HG03457 (cell line): ENCODE data around the gene MRPS27.

Source experiments
- ATAC-seq: cut with Tn5 transposase; IDR thresholded peaks from one replicate; pipeline ENCODE4 v1.9.1; 2021; ENCODE audit warnings: moderate number of reproducible peaks; ENCODE audit not compliant: unreplicated experiment

Gene MRPS27

GRCh38 chr5:72266862-72267261 is 53.2 kb downstream of the MRPS27 start:
- ATAC-seq: no peak

GRCh38 chr5:72265032-72265877 is 54.8 kb downstream of the MRPS27 start:
- no peak for ATAC-seq

- no peak for ATAC-seq
Observed at GRCh38 chr5:72256536-72256935, 63.5 kb downstream of the MRPS27 start.

GRCh38 chr5:72255670-72256069 is 64.4 kb downstream of the MRPS27 start:
- no peak for ATAC-seq

- no peak for ATAC-seq
Observed at GRCh38 chr5:72255237-72255636, 64.8 kb downstream of the MRPS27 start.

- no peak for ATAC-seq
Observed at GRCh38 chr5:72252574-72253155, 67.4 kb downstream of the MRPS27 start.

- no peak for ATAC-seq
Observed at GRCh38 chr5:72252008-72252407, 68.0 kb downstream of the MRPS27 start.

- no peak for ATAC-seq
Observed at GRCh38 chr5:72251386-72251785, 68.7 kb downstream of the MRPS27 start.

GRCh38 chr5:72248410-72248981 is 71.5 kb downstream of the MRPS27 start:
- no peak for ATAC-seq

- no peak for ATAC-seq
Observed at GRCh38 chr5:72246954-72247442, 73.0 kb downstream of the MRPS27 start.

- no peak for ATAC-seq
Observed at GRCh38 chr5:72245951-72246532, 74.0 kb downstream of the MRPS27 start.

GRCh38 chr5:72245546-72245945 is 74.5 kb downstream of the MRPS27 start:
- no peak for ATAC-seq

- peak; percentile 80 for ATAC-seq
Observed at GRCh38 chr5:72244862-72245371, 75.1 kb downstream of the MRPS27 start.

GRCh38 chr5:72243706-72244105 is 76.3 kb downstream of the MRPS27 start:
- ATAC-seq: no peak

GRCh38 chr5:72242796-72243475 is 77.1 kb downstream of the MRPS27 start:
- ATAC-seq: no peak

- no peak for ATAC-seq
Observed at GRCh38 chr5:72241346-72242003, 78.6 kb downstream of the MRPS27 start.

- ATAC-seq: no peak
Observed at GRCh38 chr5:72238712-72239445, 81.2 kb downstream of the MRPS27 start.

- no peak for ATAC-seq
Observed at GRCh38 chr5:72237879-72238278, 82.2 kb downstream of the MRPS27 start.

GRCh38 chr5:72237415-72237814 is 82.6 kb downstream of the MRPS27 start:
- no peak for ATAC-seq

GRCh38 chr5:72235725-72236124 is 84.3 kb downstream of the MRPS27 start:
- ATAC-seq: no peak
